Heart right ventricle (tissue), 16 donors: ENCODE data around the gene TUBGCP5. TPM values are rescaled to one million over a fixed set of nuclear protein-coding genes. Genes with fewer than 3 reads are reported as not detected.
A peak's percentile ranks its signal among the peaks of the same experiment; 100 is the strongest.
"Not testable (repeated sequence)": the region's sequence is repeated elsewhere in the genome, so short reads cannot be mapped to it uniquely, and the experiment has no call there.

Experiments used
- ATAC-seq, 8 donors: fragments of 200-7000 bp; cut with Tn5 transposase; one replicate each; pipeline ENCODE4 v1.9.1; 2020; ENCODE audit warnings: mild to moderate bottlenecking in 8 of 8, moderate library complexity in 8 of 8, moderate number of reproducible peaks in 1 of 8
- DNase-seq, 2 donors: peaks; one replicate each; pipeline ENCODE4 v3.0.0-alpha.2; 2020
- H3K27ac ChIP-seq, 10 donors: fragments of 200-600 bp; sonication (generic) in 2 of 10; one replicate each; pipeline versions ENCODE4 v1.5.0 to v1.8.0; 2020 to 2022; ENCODE audit warnings: mild to moderate bottlenecking in 3 of 10
- H3K27me3 ChIP-seq, 7 donors: fragments of 200-600 bp; one replicate each; pipeline ENCODE4 v1.8.0; 2021 to 2022; ENCODE audit warnings: mild to moderate bottlenecking in 2 of 7
- H3K36me3 ChIP-seq, 9 donors: fragments of 200-600 bp; sonication (generic) in 1 of 9; one replicate each; pipeline versions ENCODE4 v1.5.0 to v1.8.0; 2020 to 2022; ENCODE audit warnings: mild to moderate bottlenecking in 2 of 9
- H3K4me1 ChIP-seq, 9 donors: fragments of 200-600 bp; sonication (generic) in 1 of 9; one replicate each; pipeline versions ENCODE4 v1.5.0 to v1.8.0; 2020 to 2022; ENCODE audit warnings: mild to moderate bottlenecking in 4 of 9
- H3K4me3 ChIP-seq, 10 donors: fragments of 200-600 bp; sonication (generic) in 2 of 10; one replicate each; pipeline versions ENCODE4 v1.5.0 to v1.8.0; 2020 to 2022; ENCODE audit warnings: mild to moderate bottlenecking in 7 of 10, moderate library complexity in 2 of 10
- H3K9me3 ChIP-seq, 11 donors: fragments of 200-600 bp in 10 of 11; sonication (generic) in 2 of 11; one replicate each; pipeline versions ENCODE4 v1.5.0 to v1.8.0; 2013 to 2022; ENCODE audit warnings: mild to moderate bottlenecking in 2 of 11, control low read depth in 1 of 11, moderate library complexity in 1 of 11
- WGBS, 2 donors: extraction: QIAGEN DNeasy Blood & Tissue Kit; methylation state at CpG; one replicate each; pipeline ENCODE4 v1.1.7; 2013; ENCODE audit warnings: inconsistent platforms in 1 of 2; 5-methylcytosine and 5-hydroxymethylcytosine counted together
- intact Hi-C, 10 donors: fragments of 100-400 bp; cut with DNase I; formaldehyde crosslinking; loops; one replicate each; pipeline versions ENCODE4 v1.11.1 to v1.14.2; 2022
- polyA plus RNA-seq, 2 donors: library from polyadenylated mRNA; stranded (reverse); fragments of 200-250 nt; gene quantifications; one replicate each; pipeline ENCODE4 v1.2.3, GENCODE V29; 2013
- total RNA-seq, 10 donors: library from RNA; stranded (reverse); fragmentation: NEBNext Ultra II Directional in 3 of 10; extraction: Animal tissue kit (Norgen Biotek cat#: 25700) in 3 of 10; gene quantifications; one replicate each; pipeline versions ENCODE4 v1.2.1 to v1.2.4, GENCODE V29; 2021 to 2023
- TF ChIP-seq, protein P1 (sequence below), 9 donors: fragments of 200-600 bp; sonication (generic) in 2 of 9; IDR thresholded peaks; one replicate each; pipeline versions ENCODE4 v1.5.0 to v1.8.0; 2021 to 2022; ENCODE audit warnings: antibody characterized with exemption in 9 of 9, mild to moderate bottlenecking in 5 of 9, moderate library complexity in 1 of 9
- donor health status: Arrhythmogenic right ventricular cardiomyopathy.
- donor health status: ischemic (EF 13 %, LVEDD 7.1; RV severe dilation, severe dysfunction).
- donor health status: healthy with polysubstance abuse.
- donor health status: DM: no; HTN: yes; CAD: no.
- donor health status: DM: no; HTN: no; CAD: no.
- donor health status: ischemic (EF 25% LVEDD 6.9; RV normal size, moderate dysfunction).
- donor health status: ischemic (EF 25% LVEDD 5.7; RV mildly dilated, moderate dysfunction).
- donor health status: healthy.
- donor health status: DM: yes; HTN: yes; CAD: no.
- donor health status: Ischemic cardiomyopathy.
- donor health status: ischemic (EF 35%, LVEDD 5.7; RV mildly dilated, moderate dysfunction).
- donor health status: nonischemic (EF 11% LVEDD 7.7; RV severe dilation, severe dysfunction).
- donor health status: DM: yes; HTN: yes; CAD: no.
- donor health status: PGD.
- donor health status: ischemic (EF 29% LVEDD 5.4; RV normal size, mild dysfunction).
- donor health status: nonischemic (EF 23%, LVEDD 6.1; RV moderate dilation, normal function).

The TUBGCP5 gene
- total and polyA plus RNA-seq, 12 donors = 3.8 to 17.3 (median 13.2) TPM

DNA sequence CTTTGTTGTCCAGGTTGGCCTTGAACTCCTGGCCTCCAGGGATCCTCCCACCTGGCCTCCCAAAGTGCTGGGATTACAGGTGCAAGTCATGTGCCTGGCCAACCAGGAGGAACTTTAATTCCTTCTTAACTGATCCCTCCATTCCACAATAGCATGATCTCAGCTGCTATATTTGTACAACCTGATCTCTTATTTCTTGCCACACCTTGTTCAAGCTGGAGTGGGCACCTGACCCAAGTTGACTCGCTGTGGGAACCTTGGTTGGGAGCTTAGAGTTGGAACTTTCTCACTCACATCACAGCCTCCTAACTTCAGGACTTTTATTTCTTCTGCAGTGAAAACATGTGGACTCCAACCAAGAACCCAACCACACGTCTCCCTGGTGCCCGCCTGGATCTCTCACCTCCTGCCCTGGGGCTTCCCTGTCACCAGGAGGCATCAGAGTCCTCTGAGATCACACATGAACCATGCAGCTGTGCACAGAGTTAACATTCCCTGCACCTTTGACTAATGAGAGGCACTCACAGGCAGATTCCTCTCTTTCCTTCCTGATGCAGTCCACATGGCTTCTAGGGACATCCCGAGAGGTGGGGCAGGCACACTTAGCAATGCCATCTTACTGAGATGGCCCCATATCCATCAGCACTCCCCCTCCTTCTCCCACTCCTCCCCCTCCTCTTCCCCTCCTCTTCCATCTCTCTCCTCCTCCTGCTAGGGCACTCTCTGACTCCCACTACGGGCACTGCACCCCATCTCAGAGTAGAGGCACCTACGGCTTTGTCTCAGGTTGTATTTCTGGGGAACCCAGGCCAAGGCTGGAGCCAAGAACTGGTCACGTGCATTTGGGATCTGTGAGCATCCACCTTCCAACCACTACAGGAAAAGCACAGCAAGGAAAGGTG lies 49.5 kb downstream of the TUBGCP5 start:
- Histone ChIP-seq H3K27me3 (no peaks in the 10 kb centered on the region), H3K4me3 (no peak overlapping the region), H3K4me1 (no peaks in the 10 kb centered on the region), H3K27ac (no peak overlapping the region), H3K9me3 (no peaks in the 10 kb centered on the region), H3K36me3 (peaks cover 0 to 22% (median 13%) of the 10 kb centered on the region in 9 donors)
- intact Hi-C loops = loop anchor here in 2 of 10 donors (10.0 kb wide), 2 partner anchors 45 to 55 kb away; partner anchors contain the start of gene TUBGCP5 (in 1 of the 2)
- ATAC-seq (no peak), DNase-seq (no peak)
- TF ChIP-seq, protein P1, sequence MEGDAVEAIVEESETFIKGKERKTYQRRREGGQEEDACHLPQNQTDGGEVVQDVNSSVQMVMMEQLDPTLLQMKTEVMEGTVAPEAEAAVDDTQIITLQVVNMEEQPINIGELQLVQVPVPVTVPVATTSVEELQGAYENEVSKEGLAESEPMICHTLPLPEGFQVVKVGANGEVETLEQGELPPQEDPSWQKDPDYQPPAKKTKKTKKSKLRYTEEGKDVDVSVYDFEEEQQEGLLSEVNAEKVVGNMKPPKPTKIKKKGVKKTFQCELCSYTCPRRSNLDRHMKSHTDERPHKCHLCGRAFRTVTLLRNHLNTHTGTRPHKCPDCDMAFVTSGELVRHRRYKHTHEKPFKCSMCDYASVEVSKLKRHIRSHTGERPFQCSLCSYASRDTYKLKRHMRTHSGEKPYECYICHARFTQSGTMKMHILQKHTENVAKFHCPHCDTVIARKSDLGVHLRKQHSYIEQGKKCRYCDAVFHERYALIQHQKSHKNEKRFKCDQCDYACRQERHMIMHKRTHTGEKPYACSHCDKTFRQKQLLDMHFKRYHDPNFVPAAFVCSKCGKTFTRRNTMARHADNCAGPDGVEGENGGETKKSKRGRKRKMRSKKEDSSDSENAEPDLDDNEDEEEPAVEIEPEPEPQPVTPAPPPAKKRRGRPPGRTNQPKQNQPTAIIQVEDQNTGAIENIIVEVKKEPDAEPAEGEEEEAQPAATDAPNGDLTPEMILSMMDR (IDR thresholded peaks at IDR 0.05) = no peak
- WGBS, 2 donors = 79 to 84% methylated on average over 7 of the region's 7 CpGs

DNA sequence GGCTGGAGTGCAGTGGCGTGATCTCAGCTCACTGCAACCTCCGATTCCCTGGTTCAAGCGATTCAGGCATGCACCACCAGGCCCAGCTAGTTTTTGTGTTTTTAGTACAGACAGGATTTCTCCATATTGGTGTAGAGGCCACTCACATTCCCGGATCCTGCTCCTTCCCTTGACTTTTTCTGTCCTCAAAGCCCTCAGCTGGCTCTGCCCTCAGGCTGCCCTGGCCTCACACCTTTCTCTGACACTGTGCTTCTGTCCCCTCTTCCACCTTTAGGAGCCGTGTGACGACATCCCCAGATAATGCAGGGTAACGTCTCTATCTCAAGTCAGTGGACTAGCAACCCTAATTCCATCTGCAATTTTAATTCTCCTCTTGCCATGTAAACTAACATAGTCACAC lies 50.6 kb downstream of the TUBGCP5 start:
- Histone ChIP-seq H3K27me3 (no peaks in the 10 kb centered on the region), H3K4me1 (no peaks in the 10 kb centered on the region), H3K9me3 (no peaks in the 10 kb centered on the region), H3K27ac (no peak overlapping the region), H3K36me3 (peaks cover 0 to 12% (median 3%) of the 10 kb centered on the region in 9 donors), H3K4me3 (no peak overlapping the region)
- WGBS, 2 donors = 84 to 92% methylated on average over 7 of the region's 7 CpGs
- TF ChIP-seq, protein P1 (IDR thresholded peaks at IDR 0.05) = no peak
- no peak for ATAC-seq
- DNase-seq = no peak
- intact Hi-C loops = loop anchor here in 2 of 10 donors (10.0 kb wide), 2 partner anchors 46 to 54 kb away; partner anchors contain the start of gene TUBGCP5 (in 1 of the 2)

DNA sequence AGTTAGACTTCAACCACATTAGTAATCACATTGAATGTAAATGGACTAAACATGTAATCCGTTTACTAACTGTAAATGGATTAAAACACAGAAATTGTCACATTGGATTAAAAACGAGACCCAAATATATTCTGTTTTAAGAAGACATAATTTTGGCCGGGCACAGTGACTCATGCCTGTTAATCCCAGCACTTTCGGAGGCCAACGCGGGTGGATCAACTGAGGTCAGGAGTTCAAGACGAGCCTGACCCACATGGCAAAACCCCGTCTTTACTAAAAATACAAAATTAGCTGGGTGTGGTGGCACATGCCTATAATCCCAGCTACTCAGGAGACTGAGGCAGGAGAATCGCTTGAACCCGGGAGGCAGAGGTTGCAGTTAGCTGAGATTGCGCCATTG lies 57.4 kb downstream of the TUBGCP5 start:
- Histone ChIP-seq H3K4me1 (peaks cover 3 to 29% (median 15%) of the 10 kb centered on the region in 9 donors), H3K27me3 (peaks cover 0 to 15% (median 0%) of the 10 kb centered on the region in 7 donors)
- WGBS, 2 donors = 93 to 95% methylated on average over 11 of the region's 11 CpGs
- not testable (repeated sequence) for H3K9me3 ChIP-seq, H3K4me3 ChIP-seq, H3K27ac ChIP-seq, DNase-seq, H3K36me3 ChIP-seq, ATAC-seq
- intact Hi-C loops = loop anchor here in 4 of 10 donors (2.0 to 10.0 kb wide), 5 partner anchors 33 to 145 kb away; partner anchors contain the start of genes NIPA2 (in 1 of the 4) and TUBGCP5 (in 1 of the 4)

DNA sequence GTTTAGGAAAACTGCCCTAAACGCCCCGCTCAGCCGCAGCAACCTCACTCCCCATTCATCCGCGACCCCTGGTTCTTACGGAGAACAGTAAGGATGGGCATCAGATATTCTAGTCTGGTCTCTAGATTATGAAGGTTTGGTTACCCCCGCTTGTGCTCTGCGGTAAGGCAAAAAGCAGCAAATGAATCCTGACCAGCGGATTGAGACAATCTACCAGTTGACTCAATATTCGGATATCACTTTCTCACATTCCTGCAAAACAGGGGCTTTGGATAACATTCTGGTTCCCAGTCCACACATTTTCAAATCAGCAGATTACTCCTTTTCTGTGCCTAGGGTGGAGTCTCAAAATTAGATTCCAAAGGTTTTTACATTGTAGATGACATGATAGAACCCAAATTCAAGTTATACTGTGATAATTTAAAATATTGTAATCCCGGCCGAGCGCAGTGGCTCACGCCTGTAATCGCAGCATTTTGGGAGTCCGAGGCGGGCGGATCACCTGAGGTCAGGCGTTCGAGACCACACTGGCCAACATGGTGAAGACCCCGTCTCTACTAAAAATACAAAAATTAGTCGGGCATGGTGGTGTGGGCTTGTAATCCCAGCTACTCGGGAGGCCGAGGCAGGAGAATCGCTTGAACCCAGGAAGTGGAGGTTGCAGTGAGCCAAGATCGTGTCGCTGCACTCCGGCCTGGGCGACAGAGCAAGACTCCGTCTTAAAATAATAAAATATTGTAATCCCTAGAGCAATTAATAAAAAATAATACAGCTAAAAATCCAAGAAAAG lies 58.1 kb downstream of the TUBGCP5 start:
- TF ChIP-seq, protein P1 (IDR thresholded peaks at IDR 0.05) = no peak
- Histone ChIP-seq H3K27ac (peak overlapping the region in 8 of 10 donors; percentile 84 to 95 (median 90)), H3K4me1 (peaks cover 3 to 29% (median 15%) of the 10 kb centered on the region in 9 donors), H3K36me3 (no peaks in the 10 kb centered on the region), H3K9me3 (no peaks in the 10 kb centered on the region), H3K4me3 (peak overlapping the region; percentile 48 to 95 (median 92)), H3K27me3 (peaks cover 0 to 15% (median 0%) of the 10 kb centered on the region in 7 donors)
- DNase-seq (no peak), ATAC-seq (peak in 2 of 8 donors; percentile 6 to 25)
- intact Hi-C loops = loop anchor here in 4 of 10 donors (2.0 to 10.0 kb wide), 5 partner anchors 32 to 144 kb away; partner anchors contain the start of genes NIPA2 (in 1 of the 4) and TUBGCP5 (in 1 of the 4)
- 71 to 72% methylated on average over 30 of the region's 30 CpGs for WGBS, 2 donors
